NCI-H2196 (cell line): ENCODE measurements around the gene TFB1M.
"Not testable (repeated sequence)": the region's sequence is repeated elsewhere in the genome, so short reads cannot be mapped to it uniquely, and the experiment has no call there.

ENCODE experiments used
- DNase-seq: peaks from one replicate; lab custom pipeline; 2025; ENCODE audit not compliant: unreplicated experiment; lab: John Stamatoyannopoulos, UW

The TFB1M gene

DNA sequence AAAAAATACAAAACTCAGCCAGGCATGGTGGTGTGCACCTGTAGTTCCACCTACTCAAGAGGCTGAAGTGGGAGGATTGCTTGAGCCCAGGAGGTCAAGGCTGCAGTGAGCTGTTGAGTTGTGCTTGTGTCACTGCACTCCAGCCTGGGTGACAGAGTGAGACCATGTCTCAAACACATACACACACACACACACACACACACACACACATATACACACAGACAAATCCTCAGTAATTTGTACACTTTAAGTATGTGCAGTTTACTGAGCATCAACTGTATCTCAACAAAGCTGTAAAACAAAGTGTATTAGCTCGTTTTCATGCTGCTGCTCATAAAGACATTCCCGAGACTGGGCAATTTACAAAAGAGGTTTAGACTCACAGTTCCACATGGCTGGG is 7.3 kb downstream of the TFB1M start:
- no peak for DNase-seq

DNA sequence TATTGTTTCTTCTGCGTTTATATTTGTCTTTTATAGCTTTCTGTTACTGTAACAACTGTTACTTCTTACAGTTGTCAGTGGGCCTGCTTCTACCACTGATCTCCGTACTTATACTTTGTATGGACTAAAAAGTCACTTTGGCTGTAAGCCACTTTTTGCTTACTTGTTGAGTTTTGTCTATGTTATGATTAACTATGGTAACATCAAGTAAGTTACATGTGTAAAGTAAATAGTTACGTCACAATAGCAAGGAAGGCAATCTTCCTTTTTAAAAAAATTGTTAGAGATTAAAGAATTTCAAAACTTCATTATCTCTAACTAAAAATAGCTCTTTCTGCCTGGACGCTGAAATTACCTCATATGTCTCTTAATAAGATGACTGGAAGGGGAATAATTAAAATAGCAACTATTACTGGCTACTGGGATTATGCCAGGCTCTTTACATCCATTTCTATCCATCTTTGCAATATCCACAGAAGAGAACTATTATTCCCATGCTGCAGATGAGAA is 10.9 kb downstream of the TFB1M start:
- DNase-seq = no peak

- DNase-seq = no peak
These were observed 12.4 kb downstream of the TFB1M start for GRCh38 chr6:155301867-155302266.

GRCh38 chr6:155297669-155298068 is 16.6 kb downstream of the TFB1M start:
- no peak for DNase-seq

DNA sequence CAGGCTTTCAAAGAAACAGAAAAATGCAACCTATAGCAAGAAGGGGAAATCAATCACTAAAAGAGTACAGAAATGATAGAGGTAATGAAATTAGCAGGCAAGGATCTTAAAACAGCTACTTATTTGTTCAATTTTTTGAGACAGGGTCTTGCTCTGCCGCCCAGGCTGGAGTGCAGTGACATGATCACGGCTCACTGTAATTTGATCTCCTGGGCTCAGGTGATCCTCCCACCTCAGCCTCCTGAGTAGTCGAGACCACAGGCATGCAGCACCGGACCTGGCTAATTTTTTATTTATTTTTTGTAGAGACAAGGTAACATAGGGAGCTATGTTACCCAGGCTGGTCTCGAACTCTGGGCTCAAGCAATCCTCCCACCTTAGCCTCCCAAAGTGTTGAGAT is 21.6 kb downstream of the TFB1M start:
- no peak for DNase-seq

DNA sequence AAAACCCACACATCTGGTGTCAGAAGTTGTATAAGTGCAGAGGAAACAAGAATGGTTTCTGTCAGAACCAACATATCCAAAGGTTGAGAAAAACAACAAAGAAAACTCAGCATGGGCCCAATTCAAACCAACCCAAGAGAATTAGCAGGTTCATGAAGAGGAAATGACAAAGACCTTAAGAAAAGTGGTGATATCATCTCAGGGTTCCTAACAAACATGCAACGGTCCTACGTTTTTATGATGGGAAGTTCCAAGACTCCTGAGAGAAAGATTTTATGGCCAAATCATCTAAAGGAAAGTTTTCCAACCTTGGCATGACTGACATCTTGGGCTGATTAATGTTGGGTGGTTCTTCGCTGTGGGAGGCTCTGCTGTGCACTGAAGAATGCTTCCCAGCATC is 23.0 kb downstream of the TFB1M start:
- no peak for DNase-seq

- no peak for DNase-seq
These were observed 23.8 kb downstream of the TFB1M start for GRCh38 chr6:155290491-155290890.

- DNase-seq = no peak
These were observed 26.5 kb downstream of the TFB1M start for GRCh38 chr6:155287762-155288161.

GRCh38 chr6:155284775-155285174 is 29.5 kb downstream of the TFB1M start:
- DNase-seq = no peak

- no peak for DNase-seq
These were observed 35.8 kb downstream of the TFB1M start for GRCh38 chr6:155278319-155279049.

DNA sequence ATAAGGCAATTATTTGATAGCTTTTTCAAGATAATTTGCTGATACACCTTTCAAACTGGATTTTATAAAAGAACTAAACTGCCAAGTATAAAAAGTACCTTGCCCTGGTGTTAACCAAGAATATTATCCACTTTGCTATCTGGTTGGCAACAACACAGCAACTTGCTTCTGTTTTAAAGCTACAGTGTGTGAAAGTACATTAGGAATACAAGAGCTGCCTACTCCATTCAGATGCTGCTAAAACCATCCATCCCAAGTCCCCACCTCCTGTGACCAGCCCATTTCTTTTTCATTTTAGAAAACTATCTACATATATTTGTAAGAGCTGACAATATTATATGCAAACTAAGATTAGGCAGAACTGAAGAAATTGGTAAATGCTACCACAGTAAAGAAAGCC is 37.6 kb downstream of the TFB1M start:
- no peak for DNase-seq

DNA sequence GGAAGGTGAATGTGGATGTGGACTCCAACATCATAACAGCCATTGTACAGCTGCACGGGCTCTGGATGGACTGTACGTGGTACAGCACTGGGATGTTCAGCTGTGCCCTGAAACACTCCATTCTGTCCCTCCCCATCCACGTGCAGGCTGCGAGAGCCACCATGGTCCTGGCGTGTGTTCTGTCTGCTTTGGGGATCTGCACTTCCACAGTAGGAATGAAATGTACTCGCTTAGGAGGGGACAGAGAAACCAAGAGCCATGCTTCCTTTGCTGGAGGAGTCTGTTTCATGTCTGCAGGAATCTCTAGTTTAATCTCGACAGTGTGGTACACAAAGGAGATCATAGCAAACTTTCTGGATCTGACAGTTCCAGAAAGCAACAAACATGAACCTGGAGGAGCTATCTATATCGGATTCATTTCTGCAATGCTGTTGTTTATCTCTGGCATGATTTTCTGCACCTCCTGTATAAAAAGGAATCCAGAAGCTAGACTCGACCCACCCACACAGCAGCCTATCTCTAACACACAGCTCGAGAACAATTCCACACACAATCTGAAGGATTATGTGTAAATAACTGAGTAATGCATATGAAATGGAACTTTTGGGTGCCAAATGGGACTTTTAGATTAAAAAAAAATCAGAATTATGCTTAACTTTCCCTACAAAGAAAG is 38.3 kb downstream of the TFB1M start:
- no peak for DNase-seq

DNA sequence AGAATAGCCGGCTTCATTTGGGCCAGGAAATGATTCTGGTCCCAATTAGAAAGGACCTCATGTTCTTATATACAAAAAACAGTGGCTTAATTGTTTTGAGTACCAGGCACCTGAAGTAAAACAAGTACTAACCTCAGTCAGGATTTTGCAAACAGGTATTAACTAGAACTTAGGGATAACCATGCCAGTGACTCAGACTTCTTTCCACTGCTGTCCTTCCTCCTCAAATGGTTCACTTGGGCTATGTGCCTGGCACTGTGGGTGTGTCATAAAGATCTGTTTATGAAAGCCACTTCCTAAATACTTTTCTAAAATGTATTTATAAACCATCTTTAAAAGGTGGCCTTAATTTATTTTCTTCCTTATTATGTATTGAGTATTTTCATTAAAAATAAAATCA is 39.8 kb downstream of the TFB1M start:
- DNase-seq = no peak

DNA sequence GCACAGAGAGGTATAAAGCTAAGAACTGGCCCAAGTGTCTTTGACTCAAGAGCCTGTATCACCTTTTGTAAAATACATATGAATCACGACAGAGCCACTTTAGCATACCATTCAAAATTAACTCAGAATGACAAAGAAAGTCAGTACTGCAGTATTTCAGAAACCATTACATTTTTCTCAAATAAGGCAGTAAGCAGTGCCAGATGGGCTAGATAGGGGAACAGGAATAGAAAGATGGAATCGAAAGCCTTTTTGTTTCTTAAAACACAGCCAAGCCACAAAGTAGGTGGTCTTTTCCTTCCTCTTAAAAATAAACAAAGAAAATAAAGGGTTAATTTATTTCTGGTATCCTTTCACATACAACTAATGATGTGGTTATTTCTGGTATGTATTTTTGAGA is 40.2 kb downstream of the TFB1M start:
- no peak for DNase-seq

GRCh38 chr6:155273431-155273830 is 40.9 kb downstream of the TFB1M start:
- no peak for DNase-seq

GRCh38 chr6:155272353-155273232 is 41.7 kb downstream of the TFB1M start:
- DNase-seq = no peak

DNA sequence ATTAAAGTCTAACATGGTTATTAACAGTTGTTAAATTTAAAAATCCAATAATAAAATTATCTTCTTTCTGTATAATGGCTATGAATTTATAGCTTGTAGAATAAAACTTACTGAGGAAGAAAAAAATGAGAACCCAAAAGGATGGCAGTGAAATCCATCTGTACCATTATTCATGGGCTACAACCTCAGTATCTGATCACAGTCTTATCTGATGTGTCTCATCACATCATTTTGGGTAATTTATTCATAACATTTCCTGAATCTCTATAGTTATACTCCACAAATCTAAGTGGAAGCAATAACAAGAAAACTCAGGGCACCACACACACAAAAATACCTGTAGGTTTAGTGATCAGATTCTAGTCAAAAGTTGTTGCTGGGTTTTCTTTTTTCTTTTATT is 43.1 kb downstream of the TFB1M start:
- no peak for DNase-seq

GRCh38 chr6:155270561-155271091 is 43.7 kb downstream of the TFB1M start:
- no peak for DNase-seq

- no peak for DNase-seq
These were observed 44.5 kb downstream of the TFB1M start for GRCh38 chr6:155269765-155270164.

DNA sequence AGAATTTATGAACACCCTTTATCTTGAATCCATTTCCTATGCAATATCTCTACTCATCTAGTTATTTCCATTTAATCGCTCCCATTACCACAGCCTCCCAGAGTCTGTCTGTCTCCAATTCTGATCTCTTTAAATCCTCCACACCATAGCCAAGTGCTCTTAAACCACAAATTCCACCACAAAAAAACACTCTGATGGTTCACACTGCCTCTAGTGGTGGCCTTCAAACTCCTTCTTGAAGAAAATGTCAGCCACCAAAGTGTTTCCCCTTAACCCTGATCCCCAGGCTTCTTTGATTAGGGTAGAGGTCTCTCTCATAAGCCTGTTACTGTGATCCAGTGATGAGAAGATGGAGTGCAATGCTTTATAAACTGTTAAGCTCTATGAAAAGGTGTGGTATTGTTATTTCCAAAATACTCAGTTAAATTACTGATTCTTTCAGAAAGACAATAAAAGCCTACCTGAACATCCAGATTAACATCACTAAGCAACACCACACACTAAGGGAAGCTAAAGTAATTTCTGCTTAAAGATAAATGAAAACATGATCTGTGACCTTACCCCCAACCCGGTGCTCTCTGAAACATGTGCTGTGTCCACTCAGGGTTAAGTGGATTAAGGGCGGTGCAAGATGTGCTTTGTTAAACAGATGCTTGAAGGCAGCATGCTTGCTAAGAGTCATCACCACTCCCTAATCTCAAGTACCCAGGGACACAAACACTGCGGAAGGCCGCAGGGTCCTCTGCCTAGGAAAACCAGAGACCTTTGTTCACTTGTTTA is 46.0 kb downstream of the TFB1M start:
- DNase-seq = not testable (repeated sequence)

- DNase-seq = no peak
These were observed 46.9 kb downstream of the TFB1M start for GRCh38 chr6:155267411-155267810.
